ENCODE measurements around the gene TNFRSF11A.

TNFRSF11A gene

GRCh38 chr18:62324181-62324828, 805 bp upstream of the TNFRSF11A start:
- Histone ChIP-seq H3K4me2 (ENCODE audit: insufficient read depth, low read length) (no peak overlapping the region), H3K4me3 (ENCODE audit: low read depth in 1 of 2, low read length in 2 of 2) (no peak overlapping the region), H4K20me1 (ENCODE audit: insufficient read depth, low read length) (no peaks in the 10 kb centered on the region; the same call in 1 of the 2 replicates), H3K9me3 (ENCODE audit: insufficient read depth, low read length, severe bottlenecking) (no peaks in the 10 kb centered on the region), H3K4me1 (ENCODE audit: insufficient read depth, low read length) (no peaks in the 10 kb centered on the region), H3K79me2 (ENCODE audit: insufficient read depth, low read length) (no peaks in the 10 kb centered on the region), H3K27ac (ENCODE audit: low read length) (no peak overlapping the region), H2AFZ (ENCODE audit: low read depth, low read length) (no peak overlapping the region), H3K9ac (ENCODE audit: low read depth, low read length) (no peak overlapping the region), H3K27me3 (ENCODE audit: insufficient read depth, low read length, poor library complexity) (peaks cover 9% of the 10 kb centered on the region), H3K36me3 (ENCODE audit: insufficient read depth, low read length) (no peaks in the 10 kb centered on the region)
- ATAC-seq (ENCODE audit: insufficient read depth, low read depth) (no peak), DNase-seq (no peak)
- no peak for TF ChIP-seq CTCF (IDR thresholded peaks at IDR 0.05; ENCODE audit: borderline replicate concordance, extremely low read depth, low read length, poor library complexity, severe bottlenecking)
- TF ChIP-seq EZH2 (IDR thresholded peaks at IDR 0.05; ENCODE audit: borderline replicate concordance, low read depth, low read length, severe bottlenecking): no peak

GRCh38 chr18:62325806-62326645, 916 bp downstream of the TNFRSF11A start:
- H3K27me3 ChIP-seq (ENCODE audit: insufficient read depth, low read length, poor library complexity): peaks cover 15% of the 10 kb centered on the region
- no peaks in the 10 kb centered on the region for H3K36me3 ChIP-seq (ENCODE audit: insufficient read depth, low read length)
- TF ChIP-seq CTCF (IDR thresholded peaks at IDR 0.05; ENCODE audit: borderline replicate concordance, extremely low read depth, low read length, poor library complexity, severe bottlenecking) (no peak), EZH2 (IDR thresholded peaks at IDR 0.05; ENCODE audit: borderline replicate concordance, low read depth, low read length, severe bottlenecking) (no peak)
- no peaks in the 10 kb centered on the region for H3K9me3 ChIP-seq (ENCODE audit: insufficient read depth, low read length, severe bottlenecking)
- no peak overlapping the region for H3K9ac ChIP-seq (ENCODE audit: low read depth, low read length)
- H3K4me1 ChIP-seq (ENCODE audit: insufficient read depth, low read length): no peaks in the 10 kb centered on the region
- no peak overlapping the region for H3K4me3 ChIP-seq (ENCODE audit: low read depth in 1 of 2, low read length in 2 of 2)
- ATAC-seq (ENCODE audit: insufficient read depth, low read depth) (no peak), DNase-seq (no peak)
- H4K20me1 ChIP-seq (ENCODE audit: insufficient read depth, low read length): no peaks in the 10 kb centered on the region; the same call in 1 of the 2 replicates
- H3K27ac ChIP-seq (ENCODE audit: low read length): no peak overlapping the region
- no peak overlapping the region for H2AFZ ChIP-seq (ENCODE audit: low read depth, low read length)
- no peaks in the 10 kb centered on the region for H3K79me2 ChIP-seq (ENCODE audit: insufficient read depth, low read length)
- H3K4me2 ChIP-seq (ENCODE audit: insufficient read depth, low read length): no peak overlapping the region

- H2AFZ ChIP-seq (ENCODE audit: low read depth, low read length): no peak overlapping the region
- H3K36me3 ChIP-seq (ENCODE audit: insufficient read depth, low read length): no peaks in the 10 kb centered on the region
- TF ChIP-seq EZH2 (IDR thresholded peaks at IDR 0.05; ENCODE audit: borderline replicate concordance, low read depth, low read length, severe bottlenecking) (no peak), CTCF (IDR thresholded peaks at IDR 0.05; ENCODE audit: borderline replicate concordance, extremely low read depth, low read length, poor library complexity, severe bottlenecking) (no peak)
- no peak for DNase-seq
- H4K20me1 ChIP-seq (ENCODE audit: insufficient read depth, low read length): no peaks in the 10 kb centered on the region; the same call in 1 of the 2 replicates
- no peak overlapping the region for H3K4me2 ChIP-seq (ENCODE audit: insufficient read depth, low read length)
- H3K4me1 ChIP-seq (ENCODE audit: insufficient read depth, low read length): no peaks in the 10 kb centered on the region
- H3K9me3 ChIP-seq (ENCODE audit: insufficient read depth, low read length, severe bottlenecking): no peaks in the 10 kb centered on the region
- no peak overlapping the region for H3K4me3 ChIP-seq (ENCODE audit: low read depth in 1 of 2, low read length in 2 of 2)
- H3K27ac ChIP-seq (ENCODE audit: low read length): no peak overlapping the region
- no peak overlapping the region for H3K9ac ChIP-seq (ENCODE audit: low read depth, low read length)
- ATAC-seq (ENCODE audit: insufficient read depth, low read depth): no peak
- no peaks in the 10 kb centered on the region for H3K79me2 ChIP-seq (ENCODE audit: insufficient read depth, low read length)
- peaks cover 15% of the 10 kb centered on the region for H3K27me3 ChIP-seq (ENCODE audit: insufficient read depth, low read length, poor library complexity)
These were observed 1.7 kb downstream of the TNFRSF11A start for GRCh38 chr18:62326646-62327348.
